ENCODE data around the gene PLEKHA4.
"Not testable (repeated sequence)": the region's sequence is repeated elsewhere in the genome, so short reads cannot be mapped to it uniquely, and the experiment has no call there.

Gene PLEKHA4, protein sequence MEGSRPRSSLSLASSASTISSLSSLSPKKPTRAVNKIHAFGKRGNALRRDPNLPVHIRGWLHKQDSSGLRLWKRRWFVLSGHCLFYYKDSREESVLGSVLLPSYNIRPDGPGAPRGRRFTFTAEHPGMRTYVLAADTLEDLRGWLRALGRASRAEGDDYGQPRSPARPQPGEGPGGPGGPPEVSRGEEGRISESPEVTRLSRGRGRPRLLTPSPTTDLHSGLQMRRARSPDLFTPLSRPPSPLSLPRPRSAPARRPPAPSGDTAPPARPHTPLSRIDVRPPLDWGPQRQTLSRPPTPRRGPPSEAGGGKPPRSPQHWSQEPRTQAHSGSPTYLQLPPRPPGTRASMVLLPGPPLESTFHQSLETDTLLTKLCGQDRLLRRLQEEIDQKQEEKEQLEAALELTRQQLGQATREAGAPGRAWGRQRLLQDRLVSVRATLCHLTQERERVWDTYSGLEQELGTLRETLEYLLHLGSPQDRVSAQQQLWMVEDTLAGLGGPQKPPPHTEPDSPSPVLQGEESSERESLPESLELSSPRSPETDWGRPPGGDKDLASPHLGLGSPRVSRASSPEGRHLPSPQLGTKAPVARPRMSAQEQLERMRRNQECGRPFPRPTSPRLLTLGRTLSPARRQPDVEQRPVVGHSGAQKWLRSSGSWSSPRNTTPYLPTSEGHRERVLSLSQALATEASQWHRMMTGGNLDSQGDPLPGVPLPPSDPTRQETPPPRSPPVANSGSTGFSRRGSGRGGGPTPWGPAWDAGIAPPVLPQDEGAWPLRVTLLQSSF

DNA sequence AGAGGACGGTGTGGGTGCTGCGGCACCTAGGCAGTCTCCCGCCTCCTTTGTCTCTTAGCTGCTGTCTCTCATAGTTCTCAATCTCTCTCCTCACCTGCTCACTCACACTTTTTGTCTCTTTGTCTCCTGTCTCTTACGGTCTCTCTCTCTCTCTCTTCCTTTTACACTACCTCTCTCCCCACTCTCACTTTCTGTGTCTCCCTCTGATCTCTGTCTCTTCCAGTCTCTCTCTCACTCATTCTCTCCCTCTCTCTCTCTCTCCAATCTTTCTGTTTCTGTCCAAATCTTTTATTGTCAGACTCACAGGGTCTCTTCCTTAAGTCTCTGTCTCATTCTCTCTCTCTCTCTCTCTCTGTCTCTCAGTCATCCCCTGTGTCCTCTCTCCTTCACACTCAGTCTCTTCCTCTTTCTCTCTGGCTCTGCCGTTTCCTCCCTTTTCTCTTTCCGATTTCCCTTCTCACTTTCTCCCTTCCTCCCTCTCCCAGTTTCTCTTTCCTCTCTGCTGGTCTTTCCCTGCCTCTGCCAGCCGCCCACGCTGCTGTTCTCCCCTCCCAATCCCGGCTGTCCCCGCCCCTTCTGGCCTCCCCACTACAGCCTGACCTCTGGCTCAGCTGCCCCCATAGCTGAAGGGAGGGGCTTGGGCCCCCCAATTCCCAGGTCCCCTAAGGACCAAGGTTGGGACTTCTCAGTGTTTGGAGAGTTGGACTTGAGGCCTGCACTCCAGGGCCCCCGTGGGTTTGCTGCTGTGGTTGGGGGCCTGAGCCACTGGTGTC lies at the start of gene PLEKHA4:
PLEKHA4 (minus strand) TSS at position 504 of the 773 bp plus-strand sequence. CDS start 997 bp downstream, outside the sequence.
- no peak for TF ChIP-seq ZNF274 (IDR thresholded peaks at IDR 0.05; ENCODE audit: low read depth, low read length)
- no peak within 1 kb of the TSS for H3K4me3 ChIP-seq (ENCODE audit: low read length)

- H3K4me3 ChIP-seq (ENCODE audit: low read length), result no peak overlapping the region
Measured at GRCh38 chr19:48918071-48918470, 49.7 kb upstream of the PLEKHA4 start.

GRCh38 chr19:48915757-48916156 lies 47.3 kb upstream of the PLEKHA4 start:
- no peak overlapping the region for H3K4me3 ChIP-seq (ENCODE audit: low read length)
- no peak for TF ChIP-seq ZNF274 (IDR thresholded peaks at IDR 0.05; ENCODE audit: low read depth, low read length)

More at GRCh38 chr19:48918071-48918470, 49.7 kb upstream of the PLEKHA4 start:
- no peak for TF ChIP-seq ZNF274 (IDR thresholded peaks at IDR 0.05; ENCODE audit: low read depth, low read length)

DNA sequence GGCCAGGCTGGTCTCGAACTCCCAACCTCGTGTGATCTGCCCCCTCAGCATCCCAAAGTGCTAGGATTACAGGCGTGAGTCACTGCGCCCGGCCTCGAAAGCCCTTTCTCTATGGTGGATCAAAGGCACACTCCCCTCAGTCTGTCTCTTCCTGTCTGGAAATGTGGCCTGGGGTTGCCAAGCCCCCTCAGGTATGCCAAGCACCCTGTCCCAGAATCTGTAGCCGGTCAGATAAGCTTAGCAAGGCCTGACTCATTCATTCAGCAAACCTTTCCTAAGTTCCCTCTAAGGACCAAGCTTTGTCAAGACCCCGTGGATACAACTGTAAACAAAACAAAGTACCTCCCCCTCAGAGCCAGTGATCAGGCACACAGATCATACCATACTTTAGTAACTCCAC lies 45.8 kb upstream of the PLEKHA4 start:
- H3K4me3 ChIP-seq (ENCODE audit: low read length), result no peak overlapping the region
- TF ChIP-seq ZNF274 (IDR thresholded peaks at IDR 0.05; ENCODE audit: low read depth, low read length), result no peak

DNA sequence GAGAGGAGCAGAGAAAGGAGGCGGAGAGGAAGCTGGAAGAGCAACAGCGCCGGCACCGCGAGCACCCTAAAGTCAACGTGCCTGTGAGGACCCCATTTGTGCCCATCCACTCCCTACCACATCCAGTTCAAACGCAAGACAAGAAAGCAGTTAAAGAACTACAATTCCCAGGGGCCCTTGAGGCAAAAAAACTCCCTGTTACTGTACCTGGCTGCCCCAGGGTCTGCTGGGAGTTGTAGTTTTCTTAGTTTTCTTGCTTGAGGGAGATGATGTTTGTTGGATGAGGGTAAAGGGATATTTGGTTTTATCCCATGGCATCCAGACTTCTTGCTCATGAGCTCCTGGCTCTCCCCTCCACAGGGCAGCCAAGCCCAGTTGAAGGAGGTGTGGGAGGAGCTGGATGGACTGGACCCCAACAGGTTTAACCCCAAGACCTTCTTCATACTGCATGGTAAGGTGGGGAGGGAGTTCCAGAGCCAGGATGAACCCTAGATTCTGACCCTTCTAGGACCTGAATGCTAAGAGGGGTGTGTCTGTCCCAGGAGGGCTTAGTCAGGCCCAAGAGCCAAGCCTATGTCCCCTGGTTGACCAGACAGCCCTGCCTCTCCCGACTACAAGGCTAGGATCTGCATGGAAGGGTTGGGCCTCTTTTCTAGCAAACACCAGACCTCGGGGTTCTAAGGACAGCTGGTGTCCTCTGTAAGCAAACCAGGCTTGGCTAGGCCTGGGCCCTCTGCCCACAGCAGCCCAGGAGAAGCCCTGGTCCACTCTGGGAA lies 44.9 kb upstream of the PLEKHA4 start:
- no peak for TF ChIP-seq ZNF274 (IDR thresholded peaks at IDR 0.05; ENCODE audit: low read depth, low read length)
- no peak overlapping the region for H3K4me3 ChIP-seq (ENCODE audit: low read length)

- TF ChIP-seq ZNF274 (IDR thresholded peaks at IDR 0.05; ENCODE audit: low read depth, low read length), result no peak
- H3K4me3 ChIP-seq (ENCODE audit: low read length), result no peak overlapping the region
Measured at GRCh38 chr19:48910803-48911202, 42.4 kb upstream of the PLEKHA4 start.

- not testable (repeated sequence) for H3K4me3 ChIP-seq (ENCODE audit: low read length)
Measured at GRCh38 chr19:48909424-48910077, 41.1 kb upstream of the PLEKHA4 start.

GRCh38 chr19:48907671-48908070 lies 39.3 kb upstream of the PLEKHA4 start:
- H3K4me3 ChIP-seq (ENCODE audit: low read length), result no peak overlapping the region
- no peak for TF ChIP-seq ZNF274 (IDR thresholded peaks at IDR 0.05; ENCODE audit: low read depth, low read length)

GRCh38 chr19:48906324-48906723 lies 37.9 kb upstream of the PLEKHA4 start:
- H3K4me3 ChIP-seq (ENCODE audit: low read length), result no peak overlapping the region
- TF ChIP-seq ZNF274 (IDR thresholded peaks at IDR 0.05; ENCODE audit: low read depth, low read length), result no peak

- TF ChIP-seq ZNF274 (IDR thresholded peaks at IDR 0.05; ENCODE audit: low read depth, low read length), result no peak
- H3K4me3 ChIP-seq (ENCODE audit: low read length), result no peak overlapping the region
Measured at GRCh38 chr19:48905664-48906063, 37.2 kb upstream of the PLEKHA4 start.

- not testable (repeated sequence) for H3K4me3 ChIP-seq (ENCODE audit: low read length)
Measured at GRCh38 chr19:48903788-48904187, 35.4 kb upstream of the PLEKHA4 start.

DNA sequence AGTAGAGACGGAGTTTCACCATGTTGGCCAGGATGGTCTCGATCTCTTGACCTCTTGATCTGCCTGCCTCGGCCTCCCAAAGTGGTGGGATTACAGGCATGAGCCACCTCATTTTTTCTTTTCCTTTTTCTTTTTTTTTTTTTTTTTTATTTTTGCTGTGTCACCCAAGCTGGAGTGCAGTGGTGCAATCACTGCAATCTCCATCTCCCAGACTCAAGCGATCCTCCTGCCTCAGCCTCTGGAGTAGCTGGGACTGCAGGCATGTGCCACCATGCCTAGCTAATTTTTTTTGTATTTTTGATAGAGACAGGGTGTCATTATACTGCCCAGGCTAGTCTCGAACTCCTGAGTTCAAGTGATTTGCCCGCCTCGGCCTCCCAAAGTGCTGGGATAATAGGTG lies 33.9 kb upstream of the PLEKHA4 start:
- not testable (repeated sequence) for H3K4me3 ChIP-seq (ENCODE audit: low read length)
